Thyroid gland (tissue), 4 donors: Measurements from ENCODE around the gene PPP2R5C. TPM values are rescaled to one million over a fixed set of nuclear protein-coding genes. Genes with fewer than 3 reads are reported as not detected.
A peak's percentile ranks its signal among the peaks of the same experiment; 100 is the strongest.

Experiments
- DNase-seq, 2 donors: peaks; one replicate each; pipeline ENCODE4 v3.0.0-alpha.2; 2019
- H3K27ac ChIP-seq, 3 donors: fragments of 200-600 bp; sonication (generic); 1 replicate in 2 of 3; 2 replicates in 1 of 3; pipeline ENCODE4 v1.5.1; 2016 to 2019; ENCODE audit warnings: mild to moderate bottlenecking in 1 of 3, moderate library complexity in 1 of 3
- H3K27me3 ChIP-seq: fragments of 200-600 bp; sonication (generic); one replicate; pipeline ENCODE4 v1.5.1; 2019
- H3K36me3 ChIP-seq, 2 donors: fragments of 200-600 bp; sonication (generic); one replicate each; pipeline ENCODE4 v1.5.1; 2016 to 2019
- H3K4me1 ChIP-seq, 2 donors: fragments of 200-600 bp; sonication (generic); one replicate each; pipeline ENCODE4 v1.5.1; 2017 to 2019
- H3K4me3 ChIP-seq, 3 donors: fragments of 200-600 bp; sonication (generic); replicated peaks in 1 of 3; 1 replicate in 2 of 3; 2 replicates in 1 of 3; pipeline ENCODE4 v1.5.1; 2016; ENCODE audit warnings: mild to moderate bottlenecking in 1 of 3
- H3K9me3 ChIP-seq: fragments of 200-600 bp; sonication (generic); one replicate; pipeline ENCODE4 v1.5.1; 2017
- CTCF ChIP-seq, 6 experiments: fragments of 200-600 bp in 3 of 6; fragments of 450-650 bp in 3 of 6; sonication (generic) in 3 of 6; IDR thresholded peaks; one replicate each; pipeline ENCODE4 v1.5.1; 2016 to 2019; ENCODE audit warnings: antibody characterized with exemption in 6 of 6, mild to moderate bottlenecking in 2 of 6, inconsistent platforms in 1 of 6, moderate library complexity in 1 of 6
- POLR2A ChIP-seq, 2 donors: fragments of 450-650 bp; IDR thresholded peaks; one replicate each; pipeline ENCODE4 v1.6.1; 2017; ENCODE audit warnings: antibody characterized with exemption in 2 of 2, mild to moderate bottlenecking in 2 of 2, moderate library complexity in 1 of 2
- whole genome bisulfite sequencing, 2 donors: methylation state at CpG; one replicate each; pipeline ENCODE4 v1.1.5; 2017; 5-methylcytosine and 5-hydroxymethylcytosine counted together
- intact Hi-C: fragments of 100-400 bp; cut with DNase I; formaldehyde crosslinking; loops from one replicate; pipeline ENCODE4 v1.15.1; 2023
- total RNA-seq, 4 donors: library from RNA; depleted of rRNA; stranded (reverse); fragments of >200 nt; gene quantifications; one replicate each; pipeline ENCODE4 v1.2.3, GENCODE V29; 2016

The PPP2R5C gene
- total RNA-seq, 4 donors from 2014 or later = 105 to 209 (median 141) TPM

GRCh38 chr14:101875041-101875726 lies 113.7 kb downstream of the PPP2R5C start:
- Histone ChIP-seq H3K4me3 (no peak overlapping the region), H3K4me1 (peaks cover 0 to 10% of the 10 kb centered on the region in 2 donors), H3K27ac (peak overlapping the region in 1 of 3 donors; percentile 8), H3K36me3 (no peaks in the 10 kb centered on the region), H3K27me3 (no peaks in the 10 kb centered on the region), H3K9me3 (no peaks in the 10 kb centered on the region)
- TF ChIP-seq POLR2A (IDR thresholded peaks at IDR 0.05) (no peak), CTCF (IDR thresholded peaks at IDR 0.05) (no peak)
- 90 to 91% methylated on average over 8 of the region's 8 CpGs for WGBS, 2 donors
- intact Hi-C loops = no loop called here
- no peak for DNase-seq

GRCh38 chr14:101875727-101876554 lies 114.4 kb downstream of the PPP2R5C start:
- Histone ChIP-seq H3K9me3 (no peaks in the 10 kb centered on the region), H3K27me3 (no peaks in the 10 kb centered on the region), H3K4me3 (no peak overlapping the region), H3K27ac (peak overlapping the region in 1 of 3 donors; percentile 8), H3K36me3 (no peaks in the 10 kb centered on the region), H3K4me1 (peaks cover 0 to 10% of the 10 kb centered on the region in 2 donors)
- DNase-seq = no peak
- 72% methylated on average over 8 of the region's 8 CpGs for WGBS, 2 donors
- TF ChIP-seq POLR2A (IDR thresholded peaks at IDR 0.05) = no peak
- TF ChIP-seq CTCF (IDR thresholded peaks at IDR 0.05) = no peak
- intact Hi-C loops = no loop called here

GRCh38 chr14:101876555-101876938 lies 115.0 kb downstream of the PPP2R5C start:
- peaks cover 0 to 10% of the 10 kb centered on the region in 2 donors for H3K4me1 ChIP-seq
- intact Hi-C loops = no loop called here
- H3K27me3 ChIP-seq = no peaks in the 10 kb centered on the region
- TF ChIP-seq CTCF (IDR thresholded peaks at IDR 0.05) (no peak), POLR2A (IDR thresholded peaks at IDR 0.05) (no peak)
- H3K4me3 ChIP-seq = no peak overlapping the region
- no peaks in the 10 kb centered on the region for H3K9me3 ChIP-seq
- peak; percentile 41 to 47 for DNase-seq
- no peaks in the 10 kb centered on the region for H3K36me3 ChIP-seq
- H3K27ac ChIP-seq = peak overlapping the region in 1 of 3 donors; percentile 8
- 72% methylated on average over 8 of the region's 8 CpGs for WGBS, 2 donors

GRCh38 chr14:101877766-101878165 lies 116.3 kb downstream of the PPP2R5C start:
- WGBS, 2 donors = 93% methylated on average over 7 of the region's 7 CpGs

More at GRCh38 chr14:101877766-101878165, 116.3 kb downstream of the PPP2R5C start:
- no peaks in the 10 kb centered on the region for H3K36me3 ChIP-seq
- TF ChIP-seq CTCF (IDR thresholded peaks at IDR 0.05) = no peak
- TF ChIP-seq POLR2A (IDR thresholded peaks at IDR 0.05) = no peak
- no peaks in the 10 kb centered on the region for H3K9me3 ChIP-seq
- H3K4me3 ChIP-seq = no peak overlapping the region
- DNase-seq = no peak
- intact Hi-C loops = no loop called here
- H3K4me1 ChIP-seq = peaks cover 0 to 10% of the 10 kb centered on the region in 2 donors
- no peak overlapping the region for H3K27ac ChIP-seq
- H3K27me3 ChIP-seq = no peaks in the 10 kb centered on the region
